ENCODE data around the gene AK4.

AK4 gene

GRCh38 chr1:65278376-65279069 lies 130.5 kb downstream of the AK4 start:
- no peak for DNase-seq (ENCODE audit: low read depth in 2 of 2)

- DNase-seq (ENCODE audit: low read depth in 2 of 2) = no peak
Observed at GRCh38 chr1:65279070-65279779, 131.2 kb downstream of the AK4 start.

Data from stimulated activated CD4-positive, alpha-beta T cell treated with anti-CD3 and anti-CD28 coated beads, Interleukin-15, amount 100 ng/mL, for 48 hours (primary cell).